ENCODE results near the gene MAP2K1. TPM values are rescaled to one million over a fixed set of nuclear protein-coding genes. Genes with fewer than 3 reads are reported as not detected.

The MAP2K1 gene
- total RNA-seq, 1 experiment from 2014 or later, result 108 TPM

DNA sequence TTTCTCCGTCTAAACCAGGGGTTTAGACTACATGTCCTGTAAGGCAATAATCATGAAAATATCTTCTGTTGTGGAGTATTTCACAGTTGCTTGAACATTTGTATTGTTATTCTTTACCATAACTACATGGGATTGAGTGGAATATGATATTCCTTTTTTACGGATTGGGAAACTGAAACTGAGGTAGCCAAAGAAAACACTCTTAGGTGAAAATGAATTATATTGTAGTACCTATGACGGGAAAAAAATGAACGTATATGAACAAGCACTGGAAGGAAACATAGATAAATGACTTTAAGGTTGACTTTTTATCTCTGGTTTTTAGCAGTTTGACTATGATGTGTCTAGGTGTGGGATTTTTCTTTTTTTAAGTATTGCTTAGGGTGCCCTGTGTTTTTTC is 35.6 kb downstream of the MAP2K1 start:
- no TSS peak for BruUV-seq (replicated peaks)
- Mint-ChIP-seq H3K27me3 (ENCODE audit: insufficient read depth, unreplicated experiment) (no peaks in the 10 kb centered on the region), H3K27ac (ENCODE audit: low read depth, unreplicated experiment) (peak overlapping the region; percentile 46), H3K9me3 (ENCODE audit: unreplicated experiment) (no peaks in the 10 kb centered on the region), H3K36me3 (ENCODE audit: insufficient read depth, unreplicated experiment) (no peaks in the 10 kb centered on the region), H3K4me3 (ENCODE audit: unreplicated experiment) (no peak overlapping the region), H3K4me1 (ENCODE audit: insufficient read depth, unreplicated experiment) (peaks cover 16% of the 10 kb centered on the region)
- no peak for DNase-seq (ENCODE audit: unreplicated experiment)
- ChIA-PET CTCF (interaction anchor here (1.0 kb wide), 1 partner anchor 14 kb away, joined by 3 read pairs; no protein-coding TSS in a partner anchor), POLR2A (interaction anchor here (0.9 kb wide), 1 partner anchor 36 kb away, joined by 3 read pairs; the partner anchor contains the start of gene MAP2K1)
- intact Hi-C loops (cut with micrococcal nuclease), result no loop called here
- TF ChIP-seq, protein P1, sequence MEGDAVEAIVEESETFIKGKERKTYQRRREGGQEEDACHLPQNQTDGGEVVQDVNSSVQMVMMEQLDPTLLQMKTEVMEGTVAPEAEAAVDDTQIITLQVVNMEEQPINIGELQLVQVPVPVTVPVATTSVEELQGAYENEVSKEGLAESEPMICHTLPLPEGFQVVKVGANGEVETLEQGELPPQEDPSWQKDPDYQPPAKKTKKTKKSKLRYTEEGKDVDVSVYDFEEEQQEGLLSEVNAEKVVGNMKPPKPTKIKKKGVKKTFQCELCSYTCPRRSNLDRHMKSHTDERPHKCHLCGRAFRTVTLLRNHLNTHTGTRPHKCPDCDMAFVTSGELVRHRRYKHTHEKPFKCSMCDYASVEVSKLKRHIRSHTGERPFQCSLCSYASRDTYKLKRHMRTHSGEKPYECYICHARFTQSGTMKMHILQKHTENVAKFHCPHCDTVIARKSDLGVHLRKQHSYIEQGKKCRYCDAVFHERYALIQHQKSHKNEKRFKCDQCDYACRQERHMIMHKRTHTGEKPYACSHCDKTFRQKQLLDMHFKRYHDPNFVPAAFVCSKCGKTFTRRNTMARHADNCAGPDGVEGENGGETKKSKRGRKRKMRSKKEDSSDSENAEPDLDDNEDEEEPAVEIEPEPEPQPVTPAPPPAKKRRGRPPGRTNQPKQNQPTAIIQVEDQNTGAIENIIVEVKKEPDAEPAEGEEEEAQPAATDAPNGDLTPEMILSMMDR (IDR thresholded peaks at IDR 0.05; ENCODE audit: unreplicated experiment), result no peak

DNA sequence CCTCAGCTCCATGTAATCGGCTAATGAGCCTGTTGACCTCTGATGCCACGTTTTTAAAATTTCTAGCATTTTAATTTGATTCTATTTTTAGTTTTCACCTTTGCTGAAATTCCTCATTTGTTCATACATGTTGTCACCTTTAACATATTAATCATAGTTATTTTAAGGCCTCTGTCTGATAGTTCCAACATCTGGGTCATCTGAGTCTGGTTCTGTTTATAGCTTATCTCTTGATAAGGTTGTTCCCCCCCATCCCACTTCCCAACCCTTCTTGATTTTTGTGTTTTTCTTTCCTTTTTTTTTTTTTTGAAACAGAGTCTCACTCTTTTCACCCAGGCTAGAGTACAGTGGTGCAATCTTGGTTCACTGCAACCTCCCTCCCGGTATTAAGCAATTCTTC is 36.4 kb downstream of the MAP2K1 start:
- ChIA-PET POLR2A (interaction anchor here (0.9 kb wide), 1 partner anchor 37 kb away, joined by 3 read pairs; the partner anchor contains the start of gene MAP2K1), CTCF (interaction anchor here (0.6 to 1.0 kb wide), 2 partner anchors 15 to 151 kb away, joined by 3 read pairs; no protein-coding TSS in a partner anchor)
- BruUV-seq (replicated peaks), result no TSS peak
- Mint-ChIP-seq H3K4me3 (ENCODE audit: unreplicated experiment) (no peak overlapping the region), H3K27ac (ENCODE audit: low read depth, unreplicated experiment) (peak overlapping the region; percentile 46), H3K36me3 (ENCODE audit: insufficient read depth, unreplicated experiment) (no peaks in the 10 kb centered on the region), H3K9me3 (ENCODE audit: unreplicated experiment) (no peaks in the 10 kb centered on the region), H3K27me3 (ENCODE audit: insufficient read depth, unreplicated experiment) (no peaks in the 10 kb centered on the region), H3K4me1 (ENCODE audit: insufficient read depth, unreplicated experiment) (peaks cover 11% of the 10 kb centered on the region)
- TF ChIP-seq, protein P1 (IDR thresholded peaks at IDR 0.05; ENCODE audit: unreplicated experiment), result no peak
- intact Hi-C loops (cut with micrococcal nuclease), result no loop called here
- DNase-seq (ENCODE audit: unreplicated experiment), result peak; percentile 10

DNA sequence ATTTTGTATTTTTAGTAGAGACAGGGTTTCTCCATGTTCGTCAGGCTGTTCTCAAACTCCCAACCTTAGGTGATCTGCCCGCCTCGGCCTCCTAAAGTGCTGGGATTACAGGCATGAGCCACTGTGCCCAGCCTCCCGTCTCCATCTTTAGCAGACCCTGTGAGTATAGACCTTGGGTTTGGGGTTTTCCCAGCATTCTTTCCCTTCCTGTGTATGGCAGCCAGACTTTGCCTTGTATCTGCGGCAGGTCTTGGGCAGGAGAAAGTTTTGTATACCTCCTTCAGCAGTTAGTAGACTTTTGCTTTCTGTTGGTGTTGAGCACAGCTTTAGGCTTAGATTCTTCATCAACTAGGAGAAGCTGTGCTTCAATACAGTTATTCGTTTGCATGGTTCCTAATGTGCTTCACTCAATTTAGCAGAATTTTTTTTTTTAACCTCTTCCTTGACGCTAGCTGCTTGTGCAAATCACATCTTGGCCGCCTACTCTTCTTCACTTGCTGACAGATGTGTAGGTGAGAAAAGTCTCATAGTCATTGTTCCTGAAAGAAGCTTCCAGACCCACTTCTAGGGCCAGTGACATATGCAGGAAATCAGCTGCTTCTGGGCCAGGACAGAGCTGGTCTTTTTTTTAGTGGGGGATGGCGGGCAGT is 38.4 kb downstream of the MAP2K1 start:
- no peak for DNase-seq (ENCODE audit: unreplicated experiment)
- no peaks in the 10 kb centered on the region for H3K27me3 Mint-ChIP-seq (ENCODE audit: insufficient read depth, unreplicated experiment)
- BruUV-seq (replicated peaks), result no TSS peak
- intact Hi-C loops (cut with micrococcal nuclease), result no loop called here
- CTCF ChIA-PET, result interaction anchor here (0.7 to 0.9 kb wide), 2 partner anchors 12 to 50 kb away, joined by 3 read pairs; no protein-coding TSS in a partner anchor
- POLR2A ChIA-PET, result interaction anchor here (0.5 to 0.8 kb wide), 2 partner anchors 70 to 73 kb away, joined by 3 read pairs; partner anchors contain the start of gene SNAPC5
- TF ChIP-seq, protein P1 (IDR thresholded peaks at IDR 0.05; ENCODE audit: unreplicated experiment), result no peak
- no peaks in the 10 kb centered on the region for H3K36me3 Mint-ChIP-seq (ENCODE audit: insufficient read depth, unreplicated experiment)
- H3K4me1 Mint-ChIP-seq (ENCODE audit: insufficient read depth, unreplicated experiment), result peaks cover 17% of the 10 kb centered on the region
- H3K9me3 Mint-ChIP-seq (ENCODE audit: unreplicated experiment), result no peaks in the 10 kb centered on the region
- no peak overlapping the region for H3K4me3 Mint-ChIP-seq (ENCODE audit: unreplicated experiment)
- no peak overlapping the region for H3K27ac Mint-ChIP-seq (ENCODE audit: low read depth, unreplicated experiment)

DNA sequence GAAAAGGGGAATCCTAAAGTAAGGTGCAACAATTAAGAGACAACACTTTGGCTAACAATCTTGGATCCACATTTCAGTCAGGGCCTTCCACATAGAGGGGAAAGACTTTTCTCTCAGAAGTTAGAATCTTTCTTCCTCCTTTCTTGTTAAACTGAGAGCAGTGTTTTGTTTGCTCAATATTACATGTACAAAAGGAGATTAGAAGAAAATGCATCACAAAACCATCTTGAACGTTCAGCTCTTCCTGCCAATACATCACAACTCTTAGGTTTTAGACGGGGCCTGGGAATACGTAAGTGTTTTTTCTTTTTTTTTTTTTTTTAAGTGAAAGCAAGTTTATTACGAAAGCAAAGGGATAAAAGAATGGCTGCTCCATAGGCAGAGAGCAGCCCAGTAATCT is 39.1 kb downstream of the MAP2K1 start:
- no peaks in the 10 kb centered on the region for H3K27me3 Mint-ChIP-seq (ENCODE audit: insufficient read depth, unreplicated experiment)
- no peaks in the 10 kb centered on the region for H3K9me3 Mint-ChIP-seq (ENCODE audit: unreplicated experiment)
- DNase-seq (ENCODE audit: unreplicated experiment), result no peak
- no peak overlapping the region for H3K4me3 Mint-ChIP-seq (ENCODE audit: unreplicated experiment)
- TF ChIP-seq, protein P1 (IDR thresholded peaks at IDR 0.05; ENCODE audit: unreplicated experiment), result no peak
- POLR2A ChIA-PET, result no interaction called here
- CTCF ChIA-PET, result interaction anchor here (0.6 to 1.0 kb wide), 3 partner anchors 10 to 49 kb away, joined by 3 to 4 read pairs (median 3); no protein-coding TSS in a partner anchor
- H3K36me3 Mint-ChIP-seq (ENCODE audit: insufficient read depth, unreplicated experiment), result no peaks in the 10 kb centered on the region
- no TSS peak for BruUV-seq (replicated peaks)
- intact Hi-C loops (cut with micrococcal nuclease), result no loop called here
- H3K4me1 Mint-ChIP-seq (ENCODE audit: insufficient read depth, unreplicated experiment), result peaks cover 19% of the 10 kb centered on the region
- H3K27ac Mint-ChIP-seq (ENCODE audit: low read depth, unreplicated experiment), result no peak overlapping the region

Data from MCF 10A (cell line).